ENCODE results near the gene NKD2. TPM values are rescaled to one million over a fixed set of nuclear protein-coding genes. Genes with fewer than 3 reads are reported as not detected.

The NKD2 gene
- total RNA-seq, 1 experiment from 2014 or later: 12.8 TPM

GRCh38 chr5:1043327-1043726 lies 34.7 kb downstream of the NKD2 start:
- no peak for TF ChIP-seq ZNF423 (CRISPR knock-in tag; IDR thresholded peaks at IDR 0.05)
- peaks cover 86% of the 10 kb centered on the region for H3K9me3 Mint-ChIP-seq
- peaks cover 4% of the 10 kb centered on the region; the same call in 1 of the 2 replicates for H3K4me1 Mint-ChIP-seq
- no peak overlapping the region for H3K4me3 Mint-ChIP-seq
- H3K27ac Mint-ChIP-seq: no peak overlapping the region
- ATAC-seq (no peak), DNase-seq (ENCODE audit: low spot score) (no peak)
- H3K27me3 Mint-ChIP-seq (ENCODE audit: low read depth): peaks cover 10% of the 10 kb centered on the region; the same call in 1 of the 2 replicates
- ChIA-PET POLR2A (no interaction called here), CTCF (no interaction called here)
- H3K36me3 Mint-ChIP-seq: peaks cover 73% of the 10 kb centered on the region

DNA sequence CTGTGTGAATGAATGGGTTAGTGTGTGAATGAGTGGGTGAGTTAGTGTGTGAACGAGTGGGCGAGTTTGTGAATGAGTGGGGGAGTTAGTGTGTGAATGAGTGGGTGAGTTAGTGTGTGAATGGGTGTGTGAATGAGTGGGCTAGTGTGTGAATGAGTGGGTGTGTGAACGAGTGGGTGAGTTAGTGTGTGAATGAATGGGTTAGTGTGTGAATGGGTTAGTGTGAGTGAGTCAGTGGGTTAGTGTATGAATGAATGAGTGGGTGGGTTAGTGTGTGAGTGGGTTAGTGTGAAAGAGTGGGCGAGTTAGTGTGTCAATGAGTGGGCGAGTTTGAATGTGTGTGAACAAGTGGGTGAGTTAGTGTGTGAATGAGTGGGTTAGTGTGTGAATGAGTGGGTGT lies 35.5 kb downstream of the NKD2 start:
- Mint-ChIP-seq H3K36me3 (peaks cover 69% of the 10 kb centered on the region), H3K27ac (no peak overlapping the region), H3K9me3 (peaks cover 86% of the 10 kb centered on the region), H3K27me3 (ENCODE audit: low read depth) (peaks cover 10% of the 10 kb centered on the region; the same call in 1 of the 2 replicates), H3K4me1 (no peaks in the 10 kb centered on the region), H3K4me3 (no peak overlapping the region)
- ATAC-seq: no peak
- DNase-seq (ENCODE audit: low spot score): no peak
- TF ChIP-seq USF1 (CRISPR knock-in tag; IDR thresholded peaks at IDR 0.05): no peak
- CTCF ChIA-PET: no interaction called here
- POLR2A ChIA-PET: no interaction called here

- ATAC-seq (no peak), DNase-seq (ENCODE audit: low spot score) (no peak)
- ChIA-PET POLR2A (no interaction called here), CTCF (no interaction called here)
- H3K36me3 Mint-ChIP-seq: peaks cover 54% of the 10 kb centered on the region
- H3K4me3 Mint-ChIP-seq: no peak overlapping the region
- H3K4me1 Mint-ChIP-seq: no peaks in the 10 kb centered on the region
- H3K27ac Mint-ChIP-seq: no peak overlapping the region
- H3K27me3 Mint-ChIP-seq (ENCODE audit: low read depth): peaks cover 10% of the 10 kb centered on the region; the same call in 1 of the 2 replicates
- TF ChIP-seq, protein P1, sequence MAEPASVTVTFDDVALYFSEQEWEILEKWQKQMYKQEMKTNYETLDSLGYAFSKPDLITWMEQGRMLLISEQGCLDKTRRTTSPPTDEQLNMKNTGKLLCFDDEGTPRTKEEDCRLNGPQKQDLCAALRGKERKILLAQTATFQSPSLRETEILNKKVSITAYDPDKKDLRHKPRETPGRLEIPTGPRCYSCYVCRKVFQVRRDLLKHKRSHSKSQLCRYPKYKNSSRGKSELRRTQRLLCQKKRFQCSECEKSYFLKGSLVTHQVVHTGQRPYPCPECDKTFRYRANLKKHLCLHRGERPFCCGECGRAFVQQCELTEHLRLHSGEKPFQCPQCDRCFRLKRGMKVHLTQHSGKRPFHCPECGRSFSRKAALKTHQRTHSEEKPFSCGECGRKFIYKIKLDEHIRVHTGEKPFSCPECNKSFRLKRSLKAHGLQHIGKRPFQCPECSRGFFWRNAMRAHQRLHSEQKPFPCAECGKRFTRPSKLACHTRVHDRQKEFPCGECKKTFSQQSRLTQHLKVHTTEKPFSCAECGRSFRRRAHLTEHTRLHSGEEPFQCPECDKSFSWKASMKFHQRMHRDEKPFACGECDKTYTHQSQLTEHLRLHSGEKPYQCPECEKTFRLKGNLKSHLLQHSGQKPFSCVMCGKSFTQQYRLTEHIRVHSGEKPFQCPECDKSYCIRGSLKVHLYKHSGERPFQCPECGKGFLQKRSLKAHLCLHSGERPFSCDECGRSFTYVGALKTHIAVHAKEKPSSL (CRISPR knock-in tag; conservative IDR thresholded peaks at IDR 0.05): no peak
- no peak for TF ChIP-seq ZNF232 (CRISPR knock-in tag; IDR thresholded peaks at IDR 0.05)
- TF ChIP-seq ZNF512 (CRISPR knock-in tag; IDR thresholded peaks at IDR 0.05; ENCODE audit: borderline replicate concordance): no peak
- no peak for TF ChIP-seq ATF3 (CRISPR knock-in tag; conservative IDR thresholded peaks at IDR 0.05)
- peaks cover 72% of the 10 kb centered on the region for H3K9me3 Mint-ChIP-seq
Observed at GRCh38 chr5:1045960-1046560, 37.5 kb downstream of the NKD2 start.

DNA sequence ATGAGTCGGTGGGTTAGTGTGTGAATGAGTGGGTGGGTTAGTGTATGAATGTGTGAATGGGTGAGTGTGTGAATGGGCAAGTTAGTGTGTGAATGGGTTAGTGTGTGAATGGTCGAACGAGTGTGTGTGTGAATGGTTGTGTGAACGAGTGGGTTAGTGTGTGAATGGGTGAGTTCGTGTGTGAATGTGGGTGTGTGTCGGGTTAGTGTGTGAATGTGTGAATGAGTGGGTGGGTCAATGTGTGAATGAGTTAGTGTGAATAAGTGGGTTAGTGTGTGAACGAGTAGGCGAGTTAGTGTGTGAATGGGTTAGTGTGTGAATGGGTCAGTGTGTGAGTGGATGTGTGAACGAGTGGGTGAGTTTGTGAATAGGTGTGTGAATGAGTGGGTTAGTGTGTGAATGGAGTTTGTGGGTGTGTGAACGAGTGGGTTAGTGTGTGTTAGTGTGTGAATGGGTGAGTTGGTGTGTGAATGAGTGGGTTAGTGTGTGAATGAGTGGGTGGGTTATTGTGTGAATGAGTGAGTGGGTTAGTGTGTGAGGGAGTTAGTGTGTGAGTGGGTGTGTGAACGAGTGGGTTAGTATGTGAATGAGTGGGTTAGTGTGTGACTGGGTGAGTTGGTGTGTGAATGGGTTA lies 38.8 kb downstream of the NKD2 start:
- H3K27ac Mint-ChIP-seq: no peak overlapping the region
- DNase-seq (ENCODE audit: low spot score): no peak
- ATAC-seq: no peak
- no peaks in the 10 kb centered on the region for H3K4me1 Mint-ChIP-seq
- POLR2A ChIA-PET: no interaction called here
- H3K27me3 Mint-ChIP-seq (ENCODE audit: low read depth): peaks cover 10% of the 10 kb centered on the region; the same call in 1 of the 2 replicates
- peaks cover 50% of the 10 kb centered on the region for H3K36me3 Mint-ChIP-seq
- TF ChIP-seq, protein P2, sequence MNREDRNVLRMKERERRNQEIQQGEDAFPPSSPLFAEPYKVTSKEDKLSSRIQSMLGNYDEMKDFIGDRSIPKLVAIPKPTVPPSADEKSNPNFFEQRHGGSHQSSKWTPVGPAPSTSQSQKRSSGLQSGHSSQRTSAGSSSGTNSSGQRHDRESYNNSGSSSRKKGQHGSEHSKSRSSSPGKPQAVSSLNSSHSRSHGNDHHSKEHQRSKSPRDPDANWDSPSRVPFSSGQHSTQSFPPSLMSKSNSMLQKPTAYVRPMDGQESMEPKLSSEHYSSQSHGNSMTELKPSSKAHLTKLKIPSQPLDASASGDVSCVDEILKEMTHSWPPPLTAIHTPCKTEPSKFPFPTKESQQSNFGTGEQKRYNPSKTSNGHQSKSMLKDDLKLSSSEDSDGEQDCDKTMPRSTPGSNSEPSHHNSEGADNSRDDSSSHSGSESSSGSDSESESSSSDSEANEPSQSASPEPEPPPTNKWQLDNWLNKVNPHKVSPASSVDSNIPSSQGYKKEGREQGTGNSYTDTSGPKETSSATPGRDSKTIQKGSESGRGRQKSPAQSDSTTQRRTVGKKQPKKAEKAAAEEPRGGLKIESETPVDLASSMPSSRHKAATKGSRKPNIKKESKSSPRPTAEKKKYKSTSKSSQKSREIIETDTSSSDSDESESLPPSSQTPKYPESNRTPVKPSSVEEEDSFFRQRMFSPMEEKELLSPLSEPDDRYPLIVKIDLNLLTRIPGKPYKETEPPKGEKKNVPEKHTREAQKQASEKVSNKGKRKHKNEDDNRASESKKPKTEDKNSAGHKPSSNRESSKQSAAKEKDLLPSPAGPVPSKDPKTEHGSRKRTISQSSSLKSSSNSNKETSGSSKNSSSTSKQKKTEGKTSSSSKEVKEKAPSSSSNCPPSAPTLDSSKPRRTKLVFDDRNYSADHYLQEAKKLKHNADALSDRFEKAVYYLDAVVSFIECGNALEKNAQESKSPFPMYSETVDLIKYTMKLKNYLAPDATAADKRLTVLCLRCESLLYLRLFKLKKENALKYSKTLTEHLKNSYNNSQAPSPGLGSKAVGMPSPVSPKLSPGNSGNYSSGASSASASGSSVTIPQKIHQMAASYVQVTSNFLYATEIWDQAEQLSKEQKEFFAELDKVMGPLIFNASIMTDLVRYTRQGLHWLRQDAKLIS (CRISPR knock-in tag; IDR thresholded peaks at IDR 0.05; ENCODE audit: borderline replicate concordance): no peak
- TF ChIP-seq CREM (CRISPR knock-in tag; IDR thresholded peaks at IDR 0.05): no peak
- TF ChIP-seq, protein P3, sequence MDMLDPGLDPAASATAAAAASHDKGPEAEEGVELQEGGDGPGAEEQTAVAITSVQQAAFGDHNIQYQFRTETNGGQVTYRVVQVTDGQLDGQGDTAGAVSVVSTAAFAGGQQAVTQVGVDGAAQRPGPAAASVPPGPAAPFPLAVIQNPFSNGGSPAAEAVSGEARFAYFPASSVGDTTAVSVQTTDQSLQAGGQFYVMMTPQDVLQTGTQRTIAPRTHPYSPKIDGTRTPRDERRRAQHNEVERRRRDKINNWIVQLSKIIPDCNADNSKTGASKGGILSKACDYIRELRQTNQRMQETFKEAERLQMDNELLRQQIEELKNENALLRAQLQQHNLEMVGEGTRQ (CRISPR knock-in tag; IDR thresholded peaks at IDR 0.05): no peak
- TF ChIP-seq CBFB (CRISPR knock-in tag; IDR thresholded peaks at IDR 0.05; ENCODE audit: low read depth): no peak
- TF ChIP-seq ZNF317 (CRISPR knock-in tag; IDR thresholded peaks at IDR 0.05; ENCODE audit: borderline replicate concordance, low read depth): no peak
- H3K9me3 Mint-ChIP-seq: peaks cover 58% of the 10 kb centered on the region
- H3K4me3 Mint-ChIP-seq: no peak overlapping the region
- CTCF ChIA-PET: no interaction called here

All from WTC11 (cell line).